ENCODE results near the gene HOXB13. TPM values are rescaled to one million over a fixed set of nuclear protein-coding genes. Genes with fewer than 3 reads are reported as not detected.

HOXB13 gene
- total and polyA plus RNA-seq, 2 of the 13 experiments (the other 11 are each of a cell fraction or from before 2014, with no cell fraction given): not detected

DNA sequence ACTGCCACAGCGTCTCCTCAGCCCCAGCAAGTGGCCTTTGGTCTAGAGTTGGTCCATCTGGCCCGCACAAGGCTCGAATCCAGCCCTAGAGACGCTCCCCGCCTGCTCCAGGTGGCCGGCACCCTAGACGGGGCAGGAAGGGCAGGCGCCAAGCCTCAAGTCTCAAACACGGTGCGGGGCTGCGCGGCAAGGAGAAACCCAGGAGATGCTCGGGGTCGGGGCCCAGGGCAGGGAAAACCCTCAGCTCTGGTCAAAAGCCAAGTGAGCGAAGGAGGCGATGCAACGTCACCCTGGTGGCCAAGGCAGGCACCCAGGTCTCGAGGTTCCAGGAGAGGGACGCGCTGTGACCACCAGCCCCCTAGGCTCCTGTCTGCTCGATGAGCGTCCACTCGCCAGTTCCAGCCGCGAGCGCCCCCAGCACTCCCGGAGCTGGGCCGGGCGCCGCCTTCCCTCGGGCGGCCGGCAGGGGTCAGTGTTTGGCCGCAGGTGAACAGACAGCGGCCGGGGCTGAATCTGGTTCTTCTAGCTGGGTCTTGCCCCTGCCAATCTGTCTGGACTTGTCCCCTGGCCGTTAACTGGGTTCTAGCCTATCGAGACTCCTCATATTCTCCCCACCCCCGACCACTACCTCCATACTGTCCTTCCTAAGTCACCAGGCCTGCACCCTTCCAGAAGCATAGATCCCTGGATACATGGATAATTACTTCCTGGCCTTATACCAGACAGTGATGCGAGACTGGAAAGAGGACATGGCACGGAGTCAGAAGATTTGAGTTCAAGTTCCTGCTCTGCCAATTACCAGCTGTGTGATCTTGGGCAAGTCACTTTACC is 50.2 kb downstream of the HOXB13 start (continued):
- TF ChIP-seq BRF2 (CRISPR knock-in tag; IDR thresholded peaks at IDR 0.05) (no peak), CBX5 (CRISPR knock-in tag; IDR thresholded peaks at IDR 0.05; ENCODE audit: borderline replicate concordance) (0 out of 2 replicates have a peak, but pooled peaks have one; percentile 11), ZSCAN29 (CRISPR knock-in tag; conservative IDR thresholded peaks at IDR 0.05) (no peak), HMG20A (CRISPR knock-in tag; IDR thresholded peaks at IDR 0.05; ENCODE audit: borderline replicate concordance) (no peak), MEIS2 (CRISPR knock-in tag; IDR thresholded peaks at IDR 0.05) (no peak), SUZ12 (IDR thresholded peaks at IDR 0.05; ENCODE audit: low read depth, low read length) (no peak), POGZ (CRISPR knock-in tag; IDR thresholded peaks at IDR 0.05) (no peak), MIXL1 (CRISPR knock-in tag; IDR thresholded peaks at IDR 0.05) (no peak), RELA (CRISPR knock-in tag; IDR thresholded peaks at IDR 0.05) (no peak), NAIF1 (CRISPR knock-in tag; IDR thresholded peaks at IDR 0.05; ENCODE audit: borderline replicate concordance) (no peak), ZFP36 (IDR thresholded peaks at IDR 0.05; ENCODE audit: borderline replicate concordance, low read depth, low read length, partially characterized antibody) (no peak), ZNF746 (CRISPR knock-in tag; IDR thresholded peaks at IDR 0.05) (no peak)
- TF ChIP-seq, protein P1, sequence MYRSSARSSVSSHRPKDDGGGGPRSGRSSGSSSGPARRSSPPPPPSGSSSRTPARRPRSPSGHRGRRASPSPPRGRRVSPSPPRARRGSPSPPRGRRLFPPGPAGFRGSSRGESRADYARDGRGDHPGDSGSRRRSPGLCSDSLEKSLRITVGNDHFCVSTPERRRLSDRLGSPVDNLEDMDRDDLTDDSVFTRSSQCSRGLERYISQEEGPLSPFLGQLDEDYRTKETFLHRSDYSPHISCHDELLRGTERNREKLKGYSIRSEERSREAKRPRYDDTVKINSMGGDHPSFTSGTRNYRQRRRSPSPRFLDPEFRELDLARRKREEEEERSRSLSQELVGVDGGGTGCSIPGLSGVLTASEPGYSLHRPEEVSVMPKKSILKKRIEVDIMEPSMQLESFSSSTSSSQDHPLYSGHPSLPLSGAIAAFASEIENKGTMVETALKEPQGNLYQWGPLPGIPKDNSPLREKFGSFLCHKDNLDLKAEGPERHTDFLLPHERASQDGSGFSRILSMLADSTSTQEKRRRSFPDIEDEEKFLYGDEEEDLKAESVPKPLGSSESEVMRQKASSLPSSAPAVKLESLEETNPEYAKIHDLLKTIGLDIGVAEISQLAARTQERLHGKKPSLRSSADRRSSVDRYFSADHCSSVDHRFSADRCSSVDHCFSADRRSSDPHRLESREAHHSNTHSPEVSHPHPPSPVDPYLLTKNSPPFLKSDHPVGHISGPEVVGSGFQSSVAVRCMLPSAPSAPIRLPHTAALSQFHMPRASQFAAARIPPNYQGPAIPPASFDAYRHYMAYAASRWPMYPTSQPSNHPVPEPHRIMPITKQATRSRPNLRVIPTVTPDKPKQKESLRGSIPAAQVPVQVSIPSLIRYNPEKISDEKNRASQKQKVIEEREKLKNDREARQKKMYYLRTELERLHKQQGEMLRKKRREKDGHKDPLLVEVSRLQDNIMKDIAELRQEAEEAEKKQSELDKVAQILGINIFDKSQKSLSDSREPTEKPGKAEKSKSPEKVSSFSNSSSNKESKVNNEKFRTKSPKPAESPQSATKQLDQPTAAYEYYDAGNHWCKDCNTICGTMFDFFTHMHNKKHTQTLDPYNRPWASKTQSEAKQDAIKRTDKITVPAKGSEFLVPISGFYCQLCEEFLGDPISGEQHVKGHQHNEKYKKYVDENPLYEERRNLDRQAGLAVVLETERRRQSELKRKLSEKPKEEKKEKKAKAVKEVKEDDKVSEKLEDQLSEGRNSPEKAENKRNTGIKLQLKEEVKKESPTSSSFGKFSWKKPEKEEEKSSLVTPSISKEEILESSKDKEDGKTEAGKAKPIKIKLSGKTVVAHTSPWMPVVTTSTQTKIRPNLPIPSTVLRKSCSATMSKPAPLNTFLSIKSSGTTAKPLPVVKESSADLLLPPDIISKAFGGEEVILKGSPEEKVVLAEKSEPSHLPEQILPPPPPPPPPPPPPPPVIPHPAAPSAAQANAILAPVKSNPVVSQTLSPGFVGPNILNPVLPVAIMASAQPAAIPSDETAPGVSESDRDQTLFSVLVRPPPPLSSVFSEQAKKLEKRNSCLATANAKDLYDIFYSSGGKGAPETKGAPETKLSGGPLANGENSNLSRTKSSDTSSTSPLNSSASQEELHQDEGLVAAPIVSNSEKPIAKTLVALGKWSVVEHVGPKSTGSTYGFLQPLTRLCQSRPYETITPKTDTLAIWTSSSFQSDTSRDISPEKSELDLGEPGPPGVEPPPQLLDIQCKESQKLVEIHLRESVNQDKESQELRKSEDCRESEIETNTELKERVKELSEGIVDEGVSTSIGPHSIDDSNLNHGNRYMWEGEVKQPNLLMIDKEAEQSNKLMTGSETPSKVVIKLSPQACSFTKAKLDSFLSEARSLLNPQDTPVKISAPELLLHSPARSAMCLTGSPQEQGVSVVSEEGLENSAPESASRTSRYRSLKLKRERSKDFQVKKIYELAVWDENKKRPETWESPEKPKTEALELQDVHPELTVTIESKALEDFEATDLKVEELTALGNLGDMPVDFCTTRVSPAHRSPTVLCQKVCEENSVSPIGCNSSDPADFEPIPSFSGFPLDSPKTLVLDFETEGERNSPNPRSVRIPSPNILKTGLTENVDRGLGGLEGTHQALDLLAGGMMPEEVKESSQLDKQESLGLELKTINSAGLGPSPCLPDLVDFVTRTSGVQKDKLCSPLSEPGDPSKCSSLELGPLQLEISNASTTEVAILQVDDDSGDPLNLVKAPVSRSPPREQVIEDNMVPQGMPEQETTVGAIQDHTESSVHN (CRISPR knock-in tag; IDR thresholded peaks at IDR 0.05): no peak
- TF ChIP-seq, protein P2, sequence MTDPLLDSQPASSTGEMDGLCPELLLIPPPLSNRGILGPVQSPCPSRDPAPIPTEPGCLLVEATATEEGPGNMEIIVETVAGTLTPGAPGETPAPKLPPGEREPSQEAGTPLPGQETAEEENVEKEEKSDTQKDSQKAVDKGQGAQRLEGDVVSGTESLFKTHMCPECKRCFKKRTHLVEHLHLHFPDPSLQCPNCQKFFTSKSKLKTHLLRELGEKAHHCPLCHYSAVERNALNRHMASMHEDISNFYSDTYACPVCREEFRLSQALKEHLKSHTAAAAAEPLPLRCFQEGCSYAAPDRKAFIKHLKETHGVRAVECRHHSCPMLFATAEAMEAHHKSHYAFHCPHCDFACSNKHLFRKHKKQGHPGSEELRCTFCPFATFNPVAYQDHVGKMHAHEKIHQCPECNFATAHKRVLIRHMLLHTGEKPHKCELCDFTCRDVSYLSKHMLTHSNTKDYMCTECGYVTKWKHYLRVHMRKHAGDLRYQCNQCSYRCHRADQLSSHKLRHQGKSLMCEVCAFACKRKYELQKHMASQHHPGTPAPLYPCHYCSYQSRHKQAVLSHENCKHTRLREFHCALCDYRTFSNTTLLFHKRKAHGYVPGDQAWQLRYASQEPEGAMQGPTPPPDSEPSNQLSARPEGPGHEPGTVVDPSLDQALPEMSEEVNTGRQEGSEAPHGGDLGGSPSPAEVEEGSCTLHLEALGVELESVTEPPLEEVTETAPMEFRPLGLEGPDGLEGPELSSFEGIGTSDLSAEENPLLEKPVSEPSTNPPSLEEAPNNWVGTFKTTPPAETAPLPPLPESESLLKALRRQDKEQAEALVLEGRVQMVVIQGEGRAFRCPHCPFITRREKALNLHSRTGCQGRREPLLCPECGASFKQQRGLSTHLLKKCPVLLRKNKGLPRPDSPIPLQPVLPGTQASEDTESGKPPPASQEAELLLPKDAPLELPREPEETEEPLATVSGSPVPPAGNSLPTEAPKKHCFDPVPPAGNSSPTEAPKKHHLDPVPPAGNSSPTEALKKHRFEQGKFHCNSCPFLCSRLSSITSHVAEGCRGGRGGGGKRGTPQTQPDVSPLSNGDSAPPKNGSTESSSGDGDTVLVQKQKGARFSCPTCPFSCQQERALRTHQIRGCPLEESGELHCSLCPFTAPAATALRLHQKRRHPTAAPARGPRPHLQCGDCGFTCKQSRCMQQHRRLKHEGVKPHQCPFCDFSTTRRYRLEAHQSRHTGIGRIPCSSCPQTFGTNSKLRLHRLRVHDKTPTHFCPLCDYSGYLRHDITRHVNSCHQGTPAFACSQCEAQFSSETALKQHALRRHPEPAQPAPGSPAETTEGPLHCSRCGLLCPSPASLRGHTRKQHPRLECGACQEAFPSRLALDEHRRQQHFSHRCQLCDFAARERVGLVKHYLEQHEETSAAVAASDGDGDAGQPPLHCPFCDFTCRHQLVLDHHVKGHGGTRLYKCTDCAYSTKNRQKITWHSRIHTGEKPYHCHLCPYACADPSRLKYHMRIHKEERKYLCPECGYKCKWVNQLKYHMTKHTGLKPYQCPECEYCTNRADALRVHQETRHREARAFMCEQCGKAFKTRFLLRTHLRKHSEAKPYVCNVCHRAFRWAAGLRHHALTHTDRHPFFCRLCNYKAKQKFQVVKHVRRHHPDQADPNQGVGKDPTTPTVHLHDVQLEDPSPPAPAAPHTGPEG (CRISPR knock-in tag; IDR thresholded peaks at IDR 0.05): 0 out of 2 replicates have a peak, but pooled peaks have one; percentile 23

Measured in HepG2 (cell line).